Stomach (tissue), 4 donors: ENCODE data around the gene TOP3B.

Experiments used
- POLR2A ChIP-seq, 4 donors: fragments of 450-650 bp; IDR thresholded peaks; one replicate each; pipeline ENCODE4 v1.6.1; 2016; ENCODE audit warnings: antibody characterized with exemption in 4 of 4, control low read depth in 2 of 4, mild to moderate bottlenecking in 1 of 4, moderate library complexity in 1 of 4
- POLR2AphosphoS5 ChIP-seq, 3 donors: sonication (generic); formaldehyde crosslinking; IDR thresholded peaks; one replicate each; pipeline ENCODE4 v1.6.1; 2016; ENCODE audit warnings: antibody characterized with exemption in 3 of 3
- TF ChIP-seq, protein P1 (sequence below), 7 experiments: fragments of 450-650 bp in 4 of 7; fragments of 200-600 bp in 3 of 7; sonication (generic) in 3 of 7; IDR thresholded peaks; one replicate each; pipeline ENCODE4 v1.5.1; 2016 to 2019; ENCODE audit warnings: antibody characterized with exemption in 7 of 7, control low read depth in 2 of 7, mild to moderate bottlenecking in 1 of 7

GRCh38 chr22:21938906-21939305 is 43.7 kb downstream of the TOP3B start:
- TF ChIP-seq, protein P1, sequence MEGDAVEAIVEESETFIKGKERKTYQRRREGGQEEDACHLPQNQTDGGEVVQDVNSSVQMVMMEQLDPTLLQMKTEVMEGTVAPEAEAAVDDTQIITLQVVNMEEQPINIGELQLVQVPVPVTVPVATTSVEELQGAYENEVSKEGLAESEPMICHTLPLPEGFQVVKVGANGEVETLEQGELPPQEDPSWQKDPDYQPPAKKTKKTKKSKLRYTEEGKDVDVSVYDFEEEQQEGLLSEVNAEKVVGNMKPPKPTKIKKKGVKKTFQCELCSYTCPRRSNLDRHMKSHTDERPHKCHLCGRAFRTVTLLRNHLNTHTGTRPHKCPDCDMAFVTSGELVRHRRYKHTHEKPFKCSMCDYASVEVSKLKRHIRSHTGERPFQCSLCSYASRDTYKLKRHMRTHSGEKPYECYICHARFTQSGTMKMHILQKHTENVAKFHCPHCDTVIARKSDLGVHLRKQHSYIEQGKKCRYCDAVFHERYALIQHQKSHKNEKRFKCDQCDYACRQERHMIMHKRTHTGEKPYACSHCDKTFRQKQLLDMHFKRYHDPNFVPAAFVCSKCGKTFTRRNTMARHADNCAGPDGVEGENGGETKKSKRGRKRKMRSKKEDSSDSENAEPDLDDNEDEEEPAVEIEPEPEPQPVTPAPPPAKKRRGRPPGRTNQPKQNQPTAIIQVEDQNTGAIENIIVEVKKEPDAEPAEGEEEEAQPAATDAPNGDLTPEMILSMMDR (IDR thresholded peaks at IDR 0.05) = no peak
- no peak for TF ChIP-seq POLR2A (IDR thresholded peaks at IDR 0.05)
- TF ChIP-seq POLR2AphosphoS5 (IDR thresholded peaks at IDR 0.05) = no peak
